Panc1 (cell line): ENCODE measurements around the gene RBM47. TPM values are rescaled to one million over a fixed set of nuclear protein-coding genes. Genes with fewer than 3 reads are reported as not detected.

Source experiments
- ATAC-seq: fragments of 200-7000 bp; cut with Tn5 transposase; 2 replicates; pipeline ENCODE4 v1.9.1; 2020; ENCODE audit warnings: mild to moderate bottlenecking, moderate library complexity
- BruUV-seq: library from RNA; stranded (reverse); fragments of 400-500 nt; replicated peaks from 2 replicates; lab custom pipeline; 2021; lab: Mats Ljungman, UMichigan
- CTCF ChIA-PET: fragments of 300-600 bp; sonication (Branson Sonifier 250); formaldehyde crosslinking; loops from one replicate; lab custom pipeline; 2022; ENCODE audit warnings: antibody characterized with exemption; lab: Charles Lee
- POLR2A ChIA-PET: fragments of 300-600 bp; sonication (Branson Sonifier 250); formaldehyde crosslinking; loops from one replicate; lab custom pipeline; 2022; ENCODE audit warnings: antibody characterized with exemption; lab: Charles Lee
- DNase-seq: peaks from one replicate; pipeline ENCODE4 v3.0.0-alpha.2; 2010; ENCODE audit warnings: low read depth, low spot score
- H3K27ac ChIP-seq: 2 replicates; pipeline ENCODE4 v1.5.1; 2011; ENCODE audit warnings: mild to moderate bottlenecking, low read length, inconsistent platforms
- H3K27me3 ChIP-seq: fragments of 200-500 bp; sonication (Bioruptor generic); 2 replicates; pipeline ENCODE4 v1.6.0; 2014; ENCODE audit warnings: low read length, inconsistent platforms; ENCODE audit not compliant: control insufficient read depth, insufficient read depth
- H3K36me3 ChIP-seq: fragments of 200-500 bp; sonication (Bioruptor generic); 2 replicates; pipeline ENCODE4 v1.5.1; 2014; ENCODE audit warnings: inconsistent platforms, mild to moderate bottlenecking, low read length, moderate library complexity; ENCODE audit not compliant: control insufficient read depth, insufficient read depth
- H3K4me1 ChIP-seq: 2 replicates; pipeline ENCODE4 v1.5.1; 2011; ENCODE audit warnings: inconsistent platforms, mild to moderate bottlenecking, low read length, moderate library complexity; ENCODE audit not compliant: control insufficient read depth, insufficient read depth
- H3K4me3 ChIP-seq, 2 experiments: 2 replicates each; pipeline ENCODE4 v1.5.1; 2011 to 2012; ENCODE audit warnings: low read depth in 2 of 2, low read length in 2 of 2, mild to moderate bottlenecking in 2 of 2, inconsistent platforms in 1 of 2, moderate library complexity in 1 of 2
- H3K9me3 ChIP-seq: fragments of 200-500 bp; sonication (Bioruptor generic); 2 replicates; pipeline ENCODE4 v1.5.1; 2014; ENCODE audit warnings: low read depth, mild to moderate bottlenecking, inconsistent platforms, low read length, moderate library complexity; ENCODE audit not compliant: control insufficient read depth, insufficient read depth
- CTCF ChIP-seq: fragments of 450-650 bp; IDR thresholded peaks from 2 replicates; pipeline ENCODE4 v1.5.1; 2017; ENCODE audit warnings: mild to moderate bottlenecking
- POLR2AphosphoS5 ChIP-seq: IDR thresholded peaks from 2 replicates; pipeline ENCODE4 v1.6.1; 2012; ENCODE audit warnings: mild to moderate bottlenecking, low read depth, low read length, moderate library complexity
- SIN3A ChIP-seq: IDR thresholded peaks from 2 replicates; pipeline ENCODE4 v1.6.1; 2012; ENCODE audit warnings: low read depth, mild to moderate bottlenecking, low read length, moderate library complexity, borderline replicate concordance; ENCODE audit not compliant: insufficient read depth
- TCF7L2 ChIP-seq: IDR thresholded peaks from 2 replicates; pipeline ENCODE4 v1.6.1; 2011; ENCODE audit warnings: mild to moderate bottlenecking, low read depth, low read length, inconsistent platforms
- in situ Hi-C: cut with HindIII; loops from 2 replicates; pipeline ENCODE4 v1.10.0; 2016; ENCODE audit warnings: low sequenced_read_pairs, low pct_unique_long_range_greater_than_20kb
- intact Hi-C: fragments of 100-400 bp; cut with micrococcal nuclease; formaldehyde crosslinking; loops from one replicate; pipeline ENCODE4 v1.10.0; 2022; ENCODE audit not compliant: unreplicated experiment
- total RNA-seq: library from RNA; stranded (reverse); gene quantifications from one replicate; pipeline ENCODE4 v1.2.1, GENCODE V29; 2021; ENCODE audit not compliant: unreplicated experiment
- TF ChIP-seq, protein P1 (sequence below), 2 experiments: IDR thresholded peaks; 2 replicates each; pipeline ENCODE4 v1.6.1; 2011 to 2012; ENCODE audit warnings: low read depth in 2 of 2, control low read depth in 1 of 2, low read length in 1 of 2, mild to moderate bottlenecking in 1 of 2, moderate library complexity in 1 of 2; ENCODE audit not compliant: insufficient read depth in 1 of 2

The RBM47 gene
- total RNA-seq, 1 experiment from 2014 or later = 2.0 TPM

GRCh38 chr4:40648131-40648530, 18.5 kb upstream of the RBM47 start:
- POLR2A ChIA-PET = no interaction called here
- no peaks in the 10 kb centered on the region for H3K4me1 ChIP-seq
- H3K9me3 ChIP-seq = no peaks in the 10 kb centered on the region
- DNase-seq (no peak), ATAC-seq (no peak)
- H3K4me3 ChIP-seq = no peak overlapping the region
- H3K27me3 ChIP-seq = no peaks in the 10 kb centered on the region
- CTCF ChIA-PET = no interaction called here
- no TSS peak for BruUV-seq
- H3K36me3 ChIP-seq = no peaks in the 10 kb centered on the region
- no peak for TF ChIP-seq TCF7L2
- TF ChIP-seq SIN3A = no peak
- TF ChIP-seq CTCF = no peak
- TF ChIP-seq, protein P1, sequence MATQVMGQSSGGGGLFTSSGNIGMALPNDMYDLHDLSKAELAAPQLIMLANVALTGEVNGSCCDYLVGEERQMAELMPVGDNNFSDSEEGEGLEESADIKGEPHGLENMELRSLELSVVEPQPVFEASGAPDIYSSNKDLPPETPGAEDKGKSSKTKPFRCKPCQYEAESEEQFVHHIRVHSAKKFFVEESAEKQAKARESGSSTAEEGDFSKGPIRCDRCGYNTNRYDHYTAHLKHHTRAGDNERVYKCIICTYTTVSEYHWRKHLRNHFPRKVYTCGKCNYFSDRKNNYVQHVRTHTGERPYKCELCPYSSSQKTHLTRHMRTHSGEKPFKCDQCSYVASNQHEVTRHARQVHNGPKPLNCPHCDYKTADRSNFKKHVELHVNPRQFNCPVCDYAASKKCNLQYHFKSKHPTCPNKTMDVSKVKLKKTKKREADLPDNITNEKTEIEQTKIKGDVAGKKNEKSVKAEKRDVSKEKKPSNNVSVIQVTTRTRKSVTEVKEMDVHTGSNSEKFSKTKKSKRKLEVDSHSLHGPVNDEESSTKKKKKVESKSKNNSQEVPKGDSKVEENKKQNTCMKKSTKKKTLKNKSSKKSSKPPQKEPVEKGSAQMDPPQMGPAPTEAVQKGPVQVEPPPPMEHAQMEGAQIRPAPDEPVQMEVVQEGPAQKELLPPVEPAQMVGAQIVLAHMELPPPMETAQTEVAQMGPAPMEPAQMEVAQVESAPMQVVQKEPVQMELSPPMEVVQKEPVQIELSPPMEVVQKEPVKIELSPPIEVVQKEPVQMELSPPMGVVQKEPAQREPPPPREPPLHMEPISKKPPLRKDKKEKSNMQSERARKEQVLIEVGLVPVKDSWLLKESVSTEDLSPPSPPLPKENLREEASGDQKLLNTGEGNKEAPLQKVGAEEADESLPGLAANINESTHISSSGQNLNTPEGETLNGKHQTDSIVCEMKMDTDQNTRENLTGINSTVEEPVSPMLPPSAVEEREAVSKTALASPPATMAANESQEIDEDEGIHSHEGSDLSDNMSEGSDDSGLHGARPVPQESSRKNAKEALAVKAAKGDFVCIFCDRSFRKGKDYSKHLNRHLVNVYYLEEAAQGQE (IDR thresholded peaks at IDR 0.05; ENCODE audit: insufficient read depth in 1 of 2, low read depth in 2 of 2, low read length in 1 of 2) = no peak
- TF ChIP-seq POLR2AphosphoS5 = no peak
- in situ Hi-C loops = no loop called here
- intact Hi-C loops = no loop called here
- H3K27ac ChIP-seq = no peak overlapping the region

- ChIA-PET CTCF (no interaction called here), POLR2A (no interaction called here)
- intact Hi-C loops = no loop called here
- Histone ChIP-seq H3K9me3 (no peaks in the 10 kb centered on the region), H3K4me1 (no peaks in the 10 kb centered on the region), H3K36me3 (no peaks in the 10 kb centered on the region), H3K27me3 (no peaks in the 10 kb centered on the region), H3K27ac (no peak overlapping the region), H3K4me3 (no peak overlapping the region)
- in situ Hi-C loops = no loop called here
- ATAC-seq (no peak), DNase-seq (no peak)
- no TSS peak for BruUV-seq
- TF ChIP-seq SIN3A (no peak), TCF7L2 (no peak), POLR2AphosphoS5 (no peak), CTCF (no peak)
- TF ChIP-seq, protein P1 (IDR thresholded peaks at IDR 0.05; ENCODE audit: insufficient read depth in 1 of 2, low read depth in 2 of 2, low read length in 1 of 2) = no peak
Measured at GRCh38 chr4:40645586-40645985, 15.9 kb upstream of the RBM47 start.
